ENCODE results near the gene PDK1. TPM values are rescaled to one million over a fixed set of nuclear protein-coding genes. Genes with fewer than 3 reads are reported as not detected.

PDK1 gene
- total RNA-seq, 1 donor from 2014 or later: 65.2 TPM

- Histone ChIP-seq H3K27ac (no peak overlapping the region), H3K9me3 (ENCODE audit: low read depth) (no peaks in the 10 kb centered on the region), H3K4me1 (no peaks in the 10 kb centered on the region), H4K20me1 (ENCODE audit: low read depth) (no peaks in the 10 kb centered on the region), H3K36me3 (no peaks in the 10 kb centered on the region), H3F3A (ENCODE audit: low read depth) (no peaks in the 10 kb centered on the region), H3K27me3 (no peaks in the 10 kb centered on the region), H2AFZ (replicated peaks) (no peak overlapping the region), H3K4me3 (no peak overlapping the region), H3K79me2 (ENCODE audit: low read depth) (no peaks in the 10 kb centered on the region), H3K4me2 (no peak overlapping the region), H3K9ac (no peak overlapping the region)
- no peak overlapping the region for H3K27ac Mint-ChIP-seq
- H3K27me3 Mint-ChIP-seq (ENCODE audit: insufficient read depth, low read depth): no peaks in the 10 kb centered on the region
- DNase-seq (ENCODE audit: low spot score): no peak
- H3K4me3 Mint-ChIP-seq: no peak overlapping the region
- TF ChIP-seq EZH2phosphoT487 (IDR thresholded peaks at IDR 0.05) (no peak), EZH2 (IDR thresholded peaks at IDR 0.05) (no peak)
- TF ChIP-seq, protein P1, sequence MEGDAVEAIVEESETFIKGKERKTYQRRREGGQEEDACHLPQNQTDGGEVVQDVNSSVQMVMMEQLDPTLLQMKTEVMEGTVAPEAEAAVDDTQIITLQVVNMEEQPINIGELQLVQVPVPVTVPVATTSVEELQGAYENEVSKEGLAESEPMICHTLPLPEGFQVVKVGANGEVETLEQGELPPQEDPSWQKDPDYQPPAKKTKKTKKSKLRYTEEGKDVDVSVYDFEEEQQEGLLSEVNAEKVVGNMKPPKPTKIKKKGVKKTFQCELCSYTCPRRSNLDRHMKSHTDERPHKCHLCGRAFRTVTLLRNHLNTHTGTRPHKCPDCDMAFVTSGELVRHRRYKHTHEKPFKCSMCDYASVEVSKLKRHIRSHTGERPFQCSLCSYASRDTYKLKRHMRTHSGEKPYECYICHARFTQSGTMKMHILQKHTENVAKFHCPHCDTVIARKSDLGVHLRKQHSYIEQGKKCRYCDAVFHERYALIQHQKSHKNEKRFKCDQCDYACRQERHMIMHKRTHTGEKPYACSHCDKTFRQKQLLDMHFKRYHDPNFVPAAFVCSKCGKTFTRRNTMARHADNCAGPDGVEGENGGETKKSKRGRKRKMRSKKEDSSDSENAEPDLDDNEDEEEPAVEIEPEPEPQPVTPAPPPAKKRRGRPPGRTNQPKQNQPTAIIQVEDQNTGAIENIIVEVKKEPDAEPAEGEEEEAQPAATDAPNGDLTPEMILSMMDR (IDR thresholded peaks at IDR 0.05): no peak
- H3K36me3 Mint-ChIP-seq: no peaks in the 10 kb centered on the region
- no peaks in the 10 kb centered on the region for H3K4me1 Mint-ChIP-seq
- H3K9me3 Mint-ChIP-seq: no peaks in the 10 kb centered on the region
Observed at GRCh38 chr2:172640389-172640788, 84.5 kb downstream of the PDK1 start.

DNA sequence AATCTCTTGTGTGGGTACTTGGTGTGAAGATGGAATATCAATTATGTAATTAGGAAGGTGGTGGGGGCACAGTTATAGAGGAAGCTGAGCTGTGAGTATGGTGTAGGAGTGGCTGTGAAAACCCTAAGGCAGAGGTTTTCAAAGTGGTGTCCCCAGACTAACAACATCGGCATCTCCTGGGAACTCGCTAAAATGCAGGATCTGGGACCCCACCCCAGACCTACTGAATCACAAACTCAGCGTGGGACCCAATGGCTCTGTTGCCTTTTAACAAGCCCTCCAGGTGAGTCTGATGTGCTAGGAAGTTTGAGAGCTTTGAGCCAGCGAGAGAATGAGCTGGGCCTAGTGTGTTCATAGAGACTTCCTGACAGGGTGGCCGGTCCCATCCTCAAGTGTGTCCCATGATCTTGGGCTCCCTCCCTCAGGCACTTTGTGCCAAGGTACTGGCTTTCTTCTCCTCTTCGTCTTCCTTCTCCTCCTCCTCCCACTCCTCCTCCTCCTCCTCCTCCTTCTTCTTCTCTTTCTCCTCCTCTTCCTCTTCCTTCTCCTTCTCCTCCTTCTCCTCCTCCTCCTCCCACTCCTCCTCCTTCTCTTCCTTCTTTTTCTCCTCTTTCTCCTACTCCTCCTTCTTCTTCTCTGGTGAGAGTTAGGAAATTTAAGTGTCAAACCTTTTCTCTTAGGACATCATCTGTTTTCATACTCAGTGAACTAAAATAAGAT, 86.6 kb downstream of the PDK1 start:
- Histone ChIP-seq H2AFZ (replicated peaks) (no peak overlapping the region), H3K4me3 (no peak overlapping the region), H3K9ac (no peak overlapping the region), H4K20me1 (ENCODE audit: low read depth) (no peaks in the 10 kb centered on the region), H3F3A (ENCODE audit: low read depth) (no peaks in the 10 kb centered on the region), H3K27me3 (no peaks in the 10 kb centered on the region), H3K27ac (no peak overlapping the region), H3K79me2 (ENCODE audit: low read depth) (no peaks in the 10 kb centered on the region), H3K4me1 (no peaks in the 10 kb centered on the region), H3K36me3 (no peaks in the 10 kb centered on the region), H3K4me2 (no peak overlapping the region), H3K9me3 (ENCODE audit: low read depth) (no peaks in the 10 kb centered on the region)
- no peak overlapping the region for H3K27ac Mint-ChIP-seq
- no peak overlapping the region for H3K4me3 Mint-ChIP-seq
- H3K9me3 Mint-ChIP-seq: peaks cover 4% of the 10 kb centered on the region
- H3K27me3 Mint-ChIP-seq (ENCODE audit: insufficient read depth, low read depth): no peaks in the 10 kb centered on the region
- H3K36me3 Mint-ChIP-seq: no peaks in the 10 kb centered on the region
- TF ChIP-seq EZH2phosphoT487 (IDR thresholded peaks at IDR 0.05) (no peak), EZH2 (IDR thresholded peaks at IDR 0.05) (no peak)
- TF ChIP-seq, protein P1 (IDR thresholded peaks at IDR 0.05): no peak
- H3K4me1 Mint-ChIP-seq: no peaks in the 10 kb centered on the region
- DNase-seq (ENCODE audit: low spot score): no peak

- Histone ChIP-seq H3K9me3 (ENCODE audit: low read depth) (no peaks in the 10 kb centered on the region), H3K4me1 (no peaks in the 10 kb centered on the region), H2AFZ (replicated peaks) (no peak overlapping the region), H3K4me3 (no peak overlapping the region), H3K27me3 (no peaks in the 10 kb centered on the region), H3F3A (ENCODE audit: low read depth) (no peaks in the 10 kb centered on the region), H3K4me2 (no peak overlapping the region), H3K36me3 (no peaks in the 10 kb centered on the region), H3K9ac (no peak overlapping the region), H3K27ac (no peak overlapping the region), H4K20me1 (ENCODE audit: low read depth) (no peaks in the 10 kb centered on the region), H3K79me2 (ENCODE audit: low read depth) (no peaks in the 10 kb centered on the region)
- H3K4me3 Mint-ChIP-seq: no peak overlapping the region
- no peaks in the 10 kb centered on the region for H3K36me3 Mint-ChIP-seq
- no peak overlapping the region for H3K27ac Mint-ChIP-seq
- peaks cover 11% of the 10 kb centered on the region for H3K9me3 Mint-ChIP-seq
- no peak for DNase-seq (ENCODE audit: low spot score)
- no peaks in the 10 kb centered on the region for H3K27me3 Mint-ChIP-seq (ENCODE audit: insufficient read depth, low read depth)
- TF ChIP-seq, protein P1 (IDR thresholded peaks at IDR 0.05): no peak
- TF ChIP-seq EZH2phosphoT487 (IDR thresholded peaks at IDR 0.05): no peak
- no peaks in the 10 kb centered on the region for H3K4me1 Mint-ChIP-seq
Observed at GRCh38 chr2:172643142-172643541, 87.3 kb downstream of the PDK1 start.
